ENCODE results near the gene CARM1. TPM values are rescaled to one million over a fixed set of nuclear protein-coding genes. Genes with fewer than 3 reads are reported as not detected.

The CARM1 gene
- total and polyA plus RNA-seq, 2 donors from 2014 or later, result 21.9 to 41.2 TPM

DNA sequence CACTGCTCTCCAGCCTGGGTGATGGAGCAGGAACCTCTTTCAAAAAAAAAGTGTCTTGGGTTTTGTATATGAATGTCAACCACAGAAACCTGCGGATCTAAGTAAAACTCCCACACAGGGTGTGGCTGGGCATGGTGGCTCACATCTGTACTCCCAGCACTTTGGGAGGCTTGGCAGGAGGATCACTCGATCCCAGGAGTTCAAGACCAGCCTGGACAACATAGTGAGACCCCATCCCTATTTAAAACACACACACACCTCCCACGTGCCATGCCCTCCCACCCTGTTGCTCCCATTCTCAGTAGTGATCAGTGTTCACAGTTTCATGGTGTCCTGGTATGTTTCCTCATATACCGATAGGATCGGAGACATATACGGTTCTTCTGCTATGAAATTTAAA lies 44.5 kb upstream of the CARM1 start:
- no peak overlapping the region for H3K27ac ChIP-seq (ENCODE audit: low read depth in 2 of 2, low read length in 2 of 2)
- FAIRE-seq, result no peak
- intact Hi-C loops (cut with DNase I), result no loop called here
- DNase-seq, result peak in 1 of 5 donors; percentile 13
- H3K9ac ChIP-seq (ENCODE audit: low read length in 3 of 3), result no peak overlapping the region
- H3K4me3 ChIP-seq (ENCODE audit: low read length in 3 of 3), result no peak overlapping the region
- H3K36me3 ChIP-seq (ENCODE audit: control insufficient read depth in 2 of 3, insufficient read depth in 3 of 3, low read length in 3 of 3), result peaks cover 0 to 54% (median 18%) of the 10 kb centered on the region in 3 donors
- TF ChIP-seq, protein P1, sequence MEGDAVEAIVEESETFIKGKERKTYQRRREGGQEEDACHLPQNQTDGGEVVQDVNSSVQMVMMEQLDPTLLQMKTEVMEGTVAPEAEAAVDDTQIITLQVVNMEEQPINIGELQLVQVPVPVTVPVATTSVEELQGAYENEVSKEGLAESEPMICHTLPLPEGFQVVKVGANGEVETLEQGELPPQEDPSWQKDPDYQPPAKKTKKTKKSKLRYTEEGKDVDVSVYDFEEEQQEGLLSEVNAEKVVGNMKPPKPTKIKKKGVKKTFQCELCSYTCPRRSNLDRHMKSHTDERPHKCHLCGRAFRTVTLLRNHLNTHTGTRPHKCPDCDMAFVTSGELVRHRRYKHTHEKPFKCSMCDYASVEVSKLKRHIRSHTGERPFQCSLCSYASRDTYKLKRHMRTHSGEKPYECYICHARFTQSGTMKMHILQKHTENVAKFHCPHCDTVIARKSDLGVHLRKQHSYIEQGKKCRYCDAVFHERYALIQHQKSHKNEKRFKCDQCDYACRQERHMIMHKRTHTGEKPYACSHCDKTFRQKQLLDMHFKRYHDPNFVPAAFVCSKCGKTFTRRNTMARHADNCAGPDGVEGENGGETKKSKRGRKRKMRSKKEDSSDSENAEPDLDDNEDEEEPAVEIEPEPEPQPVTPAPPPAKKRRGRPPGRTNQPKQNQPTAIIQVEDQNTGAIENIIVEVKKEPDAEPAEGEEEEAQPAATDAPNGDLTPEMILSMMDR (IDR thresholded peaks at IDR 0.05; ENCODE audit: borderline replicate concordance, extremely low read depth, insufficient read depth), result no peak
- H3K9me3 ChIP-seq (ENCODE audit: control insufficient read depth in 2 of 3, insufficient read depth in 1 of 3, low read length in 3 of 3), result no peaks in the 10 kb centered on the region
- no peaks in the 10 kb centered on the region for H3K27me3 ChIP-seq (ENCODE audit: control insufficient read depth, insufficient read depth, low read length)
- H3K4me1 ChIP-seq (ENCODE audit: control insufficient read depth in 2 of 3, insufficient read depth in 2 of 3, low read depth in 1 of 3, low read length in 3 of 3), result no peaks in the 10 kb centered on the region

DNA sequence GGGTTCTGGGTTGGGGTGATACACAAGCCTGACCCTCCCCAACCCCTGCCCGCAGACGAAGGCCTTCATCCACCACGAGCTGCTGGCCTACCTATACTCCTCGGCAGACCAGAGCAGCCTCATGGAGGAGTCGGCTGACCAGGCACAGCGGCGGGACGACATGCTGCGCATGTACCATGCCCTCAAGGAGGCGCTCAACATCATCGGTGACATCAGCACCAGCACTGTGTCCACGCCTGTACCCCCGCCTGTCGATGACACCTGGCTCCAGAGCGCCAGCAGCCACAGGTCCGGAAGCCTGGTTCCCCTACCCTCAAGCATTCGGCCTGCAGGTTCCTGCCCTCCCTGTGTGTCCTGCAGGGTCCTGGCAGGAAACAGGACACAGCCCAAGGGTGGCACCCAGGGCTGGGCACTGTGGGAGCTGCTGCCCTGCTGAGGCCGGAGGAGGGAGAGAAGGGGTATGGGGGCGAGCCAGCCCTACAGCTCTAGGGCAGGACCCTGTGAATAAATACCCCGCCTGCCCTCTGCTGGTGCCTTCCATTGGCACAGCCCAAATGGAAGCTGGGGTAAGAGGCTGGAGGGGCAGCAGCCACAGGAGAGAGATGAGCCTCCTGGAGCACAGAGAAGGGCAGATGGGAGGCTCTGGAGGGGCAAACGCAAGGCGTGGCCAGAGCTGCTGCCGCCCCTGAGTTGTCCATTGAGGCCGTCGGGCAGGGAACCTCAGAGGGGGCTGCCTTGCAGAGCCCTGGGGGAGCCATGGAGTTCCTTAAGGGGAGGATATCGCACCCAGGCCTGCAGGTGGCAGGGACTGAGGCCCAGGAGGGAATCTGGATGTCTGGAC lies 42.2 kb upstream of the CARM1 start:
- H3K36me3 ChIP-seq (ENCODE audit: control insufficient read depth in 2 of 3, insufficient read depth in 3 of 3, low read length in 3 of 3), result peaks cover 0 to 51% (median 21%) of the 10 kb centered on the region in 3 donors
- peak in 1 of 5 donors; percentile 72 for DNase-seq
- intact Hi-C loops (cut with DNase I), result no loop called here

GRCh38 chr19:10829967-10830366 lies 41.4 kb upstream of the CARM1 start:
- TF ChIP-seq, protein P1 (IDR thresholded peaks at IDR 0.05; ENCODE audit: borderline replicate concordance, extremely low read depth, insufficient read depth), result no peak
- intact Hi-C loops (cut with DNase I), result no loop called here
- no peak overlapping the region for H3K27ac ChIP-seq (ENCODE audit: low read depth in 2 of 2, low read length in 2 of 2)
- no peak for FAIRE-seq
- peak in 1 of 5 donors; percentile 79 for DNase-seq
- no peak overlapping the region for H3K9ac ChIP-seq (ENCODE audit: low read length in 3 of 3)
- peaks cover 0 to 43% (median 19%) of the 10 kb centered on the region in 3 donors for H3K36me3 ChIP-seq (ENCODE audit: control insufficient read depth in 2 of 3, insufficient read depth in 3 of 3, low read length in 3 of 3)
- H3K4me3 ChIP-seq (ENCODE audit: low read length in 3 of 3), result no peak overlapping the region
- H3K27me3 ChIP-seq (ENCODE audit: control insufficient read depth, insufficient read depth, low read length), result no peaks in the 10 kb centered on the region
- H3K4me1 ChIP-seq (ENCODE audit: control insufficient read depth in 2 of 3, insufficient read depth in 2 of 3, low read depth in 1 of 3, low read length in 3 of 3), result peaks cover 0 to under 1% (median 0%) of the 10 kb centered on the region in 3 donors
- no peaks in the 10 kb centered on the region for H3K9me3 ChIP-seq (ENCODE audit: control insufficient read depth in 2 of 3, insufficient read depth in 1 of 3, low read length in 3 of 3)

More for the DNA sequence above, 42.2 kb upstream of the CARM1 start:
- Histone ChIP-seq H3K27me3 (ENCODE audit: control insufficient read depth, insufficient read depth, low read length) (no peaks in the 10 kb centered on the region), H3K4me3 (ENCODE audit: low read length in 3 of 3) (no peak overlapping the region), H3K27ac (ENCODE audit: low read depth in 2 of 2, low read length in 2 of 2) (no peak overlapping the region), H3K9me3 (ENCODE audit: control insufficient read depth in 2 of 3, insufficient read depth in 1 of 3, low read length in 3 of 3) (no peaks in the 10 kb centered on the region), H3K4me1 (ENCODE audit: control insufficient read depth in 2 of 3, insufficient read depth in 2 of 3, low read depth in 1 of 3, low read length in 3 of 3) (no peaks in the 10 kb centered on the region), H3K9ac (ENCODE audit: low read length in 3 of 3) (no peak overlapping the region)
- TF ChIP-seq, protein P1 (IDR thresholded peaks at IDR 0.05; ENCODE audit: borderline replicate concordance, extremely low read depth, insufficient read depth), result no peak
- no peak for FAIRE-seq
